PFSK-1 (cell line): ENCODE measurements around the gene DNAH8.

Source experiments
- FOXP2 ChIP-seq: optimal IDR thresholded peaks from 2 replicates; pipeline ENCODE3; 2011; ENCODE audit warnings: borderline replicate concordance, control low read depth, inconsistent platforms; ENCODE audit not compliant: insufficient read depth; ENCODE audit errors: extremely low read length, extremely low read depth
- POLR2AphosphoS5 ChIP-seq: IDR thresholded peaks from 2 replicates; pipeline ENCODE4 v1.6.1; 2012; ENCODE audit warnings: low read depth, mild to moderate bottlenecking, control low read depth, low read length, moderate library complexity
- REST ChIP-seq, 2 experiments: IDR thresholded peaks; 2 replicates each; pipeline versions ENCODE4 v1.6.1 to v1.8.0; 2011 to 2012; ENCODE audit warnings: low read depth in 2 of 2, low read length in 2 of 2, control low read depth in 1 of 2, inconsistent platforms in 1 of 2, mild to moderate bottlenecking in 1 of 2, moderate library complexity in 1 of 2; ENCODE audit not compliant: insufficient read depth in 1 of 2

- TF ChIP-seq FOXP2, result no peak
- no peak for TF ChIP-seq POLR2AphosphoS5
- no peak for TF ChIP-seq REST (IDR thresholded peaks at IDR 0.05; ENCODE audit: insufficient read depth in 1 of 2, low read depth in 2 of 2, low read length in 2 of 2)
Observed at GRCh38 chr6:39005774-39006173, 290.7 kb downstream of the DNAH8 start.
